Right ventricle myocardium inferior (tissue), 1 donor: ENCODE results near the gene PROSER1. TPM values are rescaled to one million over a fixed set of nuclear protein-coding genes. Genes with fewer than 3 reads are reported as not detected.
"Not testable (repeated sequence)": the region's sequence is repeated elsewhere in the genome, so short reads cannot be mapped to it uniquely, and the experiment has no call there.

Experiments
- ATAC-seq: fragments of 200-7000 bp; cut with Tn5 transposase; one replicate; pipeline ENCODE4 v1.9.1; 2020; ENCODE audit warnings: mild to moderate bottlenecking, moderate library complexity
- DNase-seq: peaks from one replicate; pipeline ENCODE4 v3.0.0; 2021; ENCODE audit errors: missing footprints
- intact Hi-C: fragments of 100-400 bp; cut with DNase I; formaldehyde crosslinking; loops from one replicate; pipeline ENCODE4 v1.11.0; 2022
- total RNA-seq: library from RNA; stranded (reverse); fragmentation: NEBNext Ultra II Directional; extraction: Animal tissue kit (Norgen Biotek cat#: 25700); gene quantifications from one replicate; pipeline ENCODE4 v1.2.1, GENCODE V29; 2021
- donor health status: DM: no; HTN: yes; CAD: no; lungs with severe emphysema.

PROSER1 gene
- total RNA-seq, 1 donor from 2014 or later: 15.9 TPM

DNA sequence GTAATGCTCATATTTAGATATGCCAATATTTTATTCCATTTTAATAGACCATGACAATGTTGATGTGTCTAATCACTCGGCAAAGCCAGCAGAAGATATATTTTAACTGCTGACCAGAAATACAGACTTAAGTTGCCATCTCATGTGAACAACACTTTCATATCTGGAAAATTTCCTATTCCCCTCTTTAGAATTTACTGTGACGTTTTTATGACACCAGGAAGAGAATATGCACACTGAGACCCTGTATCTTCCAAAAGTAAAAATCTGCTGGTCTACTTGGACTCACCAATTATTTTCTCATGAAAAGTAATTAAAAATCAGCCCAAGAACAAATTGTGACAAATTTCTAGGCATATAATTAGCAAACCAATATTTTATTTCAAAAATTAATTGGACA is 2.1 kb downstream of the PROSER1 start:
- intact Hi-C loops: loop anchor here (10.0 kb wide), 1 partner anchor 1739 kb away; the partner anchor contains the start of gene MRPS31
- no peak for ATAC-seq
- DNase-seq: no peak

- ATAC-seq (no peak), DNase-seq (no peak)
- intact Hi-C loops: loop anchor here (10.0 kb wide), 1 partner anchor 1740 kb away; the partner anchor contains the start of gene MRPS31
These were observed 2.7 kb downstream of the PROSER1 start for GRCh38 chr13:39035204-39035603.

GRCh38 chr13:39034085-39034484 is 3.8 kb downstream of the PROSER1 start:
- ATAC-seq: no peak
- DNase-seq: no peak
- intact Hi-C loops: loop anchor here (10.0 kb wide), 1 partner anchor 1741 kb away; the partner anchor contains the start of gene MRPS31

DNA sequence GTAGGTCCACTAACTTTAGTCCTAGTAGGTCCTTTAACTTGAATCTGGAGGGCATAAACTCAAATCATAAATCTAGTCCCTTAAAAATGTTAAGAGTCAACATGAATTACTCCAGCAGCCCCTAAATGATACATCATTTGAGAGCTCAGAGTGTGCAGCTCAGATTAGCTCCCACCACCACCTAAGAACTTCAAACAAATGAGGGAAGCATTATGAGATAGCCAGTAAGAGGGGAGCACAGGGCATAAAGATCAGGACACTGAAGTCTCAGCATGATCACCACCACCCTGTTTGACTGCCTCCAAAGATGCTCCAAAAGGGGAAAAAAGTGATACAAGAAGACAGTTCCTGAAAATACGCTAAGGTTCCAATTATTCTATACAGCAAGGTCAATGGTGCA is 5.7 kb downstream of the PROSER1 start:
- no peak for DNase-seq
- ATAC-seq: no peak
- intact Hi-C loops: loop anchor here (10.0 kb wide), 1 partner anchor 1743 kb away; the partner anchor contains the start of gene MRPS31

- ATAC-seq: peak; percentile 20
These were observed 12.5 kb downstream of the PROSER1 start for GRCh38 chr13:39025433-39025839.

DNA sequence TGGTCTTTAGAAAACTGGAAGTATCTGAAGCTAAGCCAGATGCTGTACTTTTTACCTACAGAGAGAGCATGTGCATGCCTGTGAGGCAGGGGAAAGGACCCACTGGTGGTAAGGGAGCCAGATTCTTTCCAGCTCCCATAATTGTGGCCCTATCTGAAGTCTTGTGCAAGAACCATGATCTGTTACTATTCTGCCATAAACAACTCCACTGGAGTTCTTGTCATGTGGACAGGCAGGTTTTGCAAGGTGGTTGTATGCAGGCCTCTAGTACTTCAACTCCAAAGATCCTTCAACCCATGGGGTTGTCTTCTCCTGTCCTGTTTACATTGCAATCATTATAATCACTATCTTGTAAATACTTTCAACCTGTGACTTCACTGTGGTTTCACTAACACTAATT is 14.1 kb downstream of the PROSER1 start:
- intact Hi-C loops: no loop called here
- ATAC-seq: no peak
- no peak for DNase-seq

More at GRCh38 chr13:39025433-39025839, 12.5 kb downstream of the PROSER1 start:
- DNase-seq: no peak
- intact Hi-C loops: no loop called here

DNA sequence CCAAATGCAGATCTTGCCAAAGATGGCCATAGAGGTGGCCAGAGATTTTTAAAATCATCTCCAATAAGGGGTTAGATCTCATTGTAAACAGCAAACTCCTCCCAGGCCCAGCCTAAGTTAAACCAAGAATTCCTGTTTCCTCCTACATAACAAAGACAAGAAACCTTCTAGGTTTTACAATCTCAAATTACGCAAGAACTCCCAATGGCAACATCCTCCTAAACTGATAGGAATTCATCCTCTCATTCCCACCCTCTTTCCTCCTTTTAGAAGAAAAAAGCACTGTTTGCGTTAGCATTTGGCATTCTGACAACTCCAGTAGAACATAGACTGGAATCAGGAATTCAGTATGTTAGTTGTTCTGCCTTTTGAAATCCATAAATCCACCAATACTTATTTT is 14.6 kb downstream of the PROSER1 start:
- DNase-seq (no peak), ATAC-seq (no peak)
- intact Hi-C loops: no loop called here

DNA sequence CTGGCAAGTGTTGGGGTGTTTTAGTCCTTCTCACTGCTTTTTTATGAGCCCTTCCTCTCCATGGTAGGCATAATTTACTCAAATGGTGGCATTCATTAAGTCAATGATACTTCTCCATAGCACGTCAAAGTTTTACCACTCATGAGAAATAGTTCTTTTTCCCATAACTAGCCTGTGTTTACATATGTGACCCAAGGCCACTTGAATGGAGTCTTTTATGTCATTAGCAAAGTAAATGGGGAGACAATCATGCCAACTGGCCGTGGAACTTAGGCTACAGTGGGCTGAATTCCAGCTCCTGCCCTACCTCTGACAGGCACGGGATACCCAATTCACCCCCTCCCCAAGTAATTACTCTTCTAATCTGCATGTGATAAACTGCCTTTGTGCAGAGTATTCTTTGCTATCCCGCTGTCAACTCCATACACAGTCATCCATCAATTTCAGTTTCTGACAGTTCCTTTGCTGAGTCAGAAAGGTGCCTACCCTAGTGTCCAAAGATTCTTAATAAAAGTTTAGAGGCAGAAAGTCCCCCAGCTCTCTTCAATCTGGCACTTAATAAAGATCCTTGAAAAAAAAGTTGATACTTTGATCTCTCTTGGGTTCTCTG is 16.9 kb downstream of the PROSER1 start:
- intact Hi-C loops: no loop called here
- DNase-seq (no peak), ATAC-seq (no peak)

GRCh38 chr13:39016787-39017186 is 21.1 kb downstream of the PROSER1 start:
- intact Hi-C loops: no loop called here
- ATAC-seq (peak; percentile 20), DNase-seq (no peak)

- ATAC-seq (no peak), DNase-seq (no peak)
- intact Hi-C loops: no loop called here
These were observed 21.8 kb downstream of the PROSER1 start for GRCh38 chr13:39016087-39016486.

DNA sequence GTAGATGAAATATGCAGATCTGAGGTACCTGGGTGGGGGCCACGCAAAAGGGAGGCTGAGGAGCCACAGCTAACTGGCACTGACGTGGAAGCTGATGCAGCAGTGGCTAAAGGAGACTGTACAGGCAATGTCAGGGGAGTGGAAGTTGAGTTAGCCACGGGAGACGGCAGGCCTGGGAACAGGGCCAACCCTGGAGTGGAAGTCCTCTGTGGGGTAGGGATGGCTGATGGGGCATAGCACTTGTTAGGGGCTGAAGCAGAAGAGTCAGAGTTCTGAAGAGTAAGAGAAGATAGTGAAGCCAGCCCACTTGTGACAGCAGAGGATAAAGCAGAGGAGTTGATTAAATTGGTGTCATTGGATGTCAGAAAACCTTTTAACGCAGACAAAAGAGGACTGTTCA is 24.4 kb downstream of the PROSER1 start:
- no peak for DNase-seq
- intact Hi-C loops: no loop called here
- no peak for ATAC-seq

DNA sequence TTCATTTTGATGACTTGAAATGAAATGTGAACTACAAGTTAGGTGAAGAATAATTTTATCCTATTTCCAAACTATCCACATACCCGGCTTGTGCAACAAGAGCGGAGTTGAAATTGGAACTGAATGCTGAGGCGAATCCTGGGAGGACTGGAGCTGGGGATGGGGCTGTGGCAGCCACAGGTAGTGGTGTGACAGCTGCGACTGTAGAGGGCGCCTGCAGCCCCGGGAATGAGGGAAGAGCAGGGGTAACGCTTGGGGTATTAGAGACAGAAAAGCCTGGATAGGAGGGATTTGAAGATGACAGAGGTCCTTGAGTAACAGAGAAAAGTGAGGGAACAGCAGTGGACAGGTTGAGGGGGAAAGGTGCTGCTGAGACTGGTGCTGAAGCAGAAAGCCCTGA is 25.3 kb downstream of the PROSER1 start:
- ATAC-seq: no peak
- intact Hi-C loops: no loop called here
- DNase-seq: no peak

DNA sequence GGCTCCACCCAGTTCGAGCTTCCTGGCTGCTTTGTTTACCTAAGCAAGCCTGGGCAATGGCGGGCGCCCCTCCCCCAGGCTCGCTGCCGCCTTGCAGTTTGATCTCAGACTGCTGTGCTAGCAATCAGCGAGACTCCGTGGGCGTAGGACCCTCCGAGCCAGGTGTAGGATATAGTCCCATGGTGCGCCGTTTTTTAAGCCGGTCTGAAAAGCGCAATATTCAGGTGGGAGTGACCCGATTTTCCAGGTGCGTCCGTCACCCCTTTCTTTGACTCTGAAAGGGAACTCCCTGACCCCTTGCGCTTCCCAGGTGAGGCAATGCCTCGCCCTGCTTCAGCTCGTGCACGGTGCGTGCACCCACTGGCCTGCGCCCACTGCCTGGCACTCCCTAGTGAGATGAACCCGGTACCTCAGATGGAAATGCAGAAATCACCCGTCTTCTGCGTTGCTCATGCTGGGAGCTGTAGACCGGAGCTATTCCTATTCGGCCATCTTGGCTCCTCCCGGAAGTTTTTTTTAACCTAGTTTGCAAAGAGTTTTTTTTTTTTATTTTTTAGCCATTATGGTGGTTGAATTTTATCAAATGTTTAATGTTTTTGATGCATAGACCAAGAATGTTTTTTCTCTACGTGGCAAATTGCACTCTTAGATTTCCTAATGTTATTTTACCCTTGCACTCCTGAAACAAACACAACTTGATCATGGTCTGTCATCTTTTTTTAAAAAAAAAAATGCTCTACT is 31.3 kb downstream of the PROSER1 start:
- ATAC-seq, intact Hi-C loops, DNase-seq: not testable (repeated sequence)

GRCh38 chr13:38998739-38999138 is 39.1 kb downstream of the PROSER1 start:
- intact Hi-C loops: no loop called here
- ATAC-seq (no peak), DNase-seq (no peak)

DNA sequence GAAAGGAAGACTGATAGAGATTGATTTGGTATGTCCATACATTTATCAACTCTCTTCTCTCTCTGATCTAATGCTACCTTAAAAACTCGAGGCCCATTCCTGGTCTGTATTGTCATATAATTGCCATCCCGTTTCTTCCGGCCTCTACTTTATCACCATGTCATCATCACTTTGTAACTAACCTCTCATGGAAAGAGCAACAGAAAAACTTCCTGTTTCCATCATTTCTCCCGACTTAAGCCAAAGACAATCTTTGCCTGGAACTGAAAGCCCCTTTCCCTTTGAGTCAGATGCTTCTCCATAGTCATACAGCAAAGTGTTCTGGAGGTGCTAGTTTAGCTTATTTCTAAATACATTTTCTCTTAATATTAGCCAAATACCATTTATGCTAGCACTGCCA is 44.5 kb downstream of the PROSER1 start:
- no peak for ATAC-seq

GRCh38 chr13:38990693-38991092 is 47.2 kb downstream of the PROSER1 start, which contains the start of gene STOML3:
Gene STOML3 (minus strand): TSS chr13:38990831. CDS start chr13:38990721, 110 bp downstream.
- intact Hi-C loops: no loop called here
- no peak for DNase-seq
- no peak for ATAC-seq

More for the DNA sequence above, 44.5 kb downstream of the PROSER1 start:
- no peak for DNase-seq
- intact Hi-C loops: no loop called here

DNA sequence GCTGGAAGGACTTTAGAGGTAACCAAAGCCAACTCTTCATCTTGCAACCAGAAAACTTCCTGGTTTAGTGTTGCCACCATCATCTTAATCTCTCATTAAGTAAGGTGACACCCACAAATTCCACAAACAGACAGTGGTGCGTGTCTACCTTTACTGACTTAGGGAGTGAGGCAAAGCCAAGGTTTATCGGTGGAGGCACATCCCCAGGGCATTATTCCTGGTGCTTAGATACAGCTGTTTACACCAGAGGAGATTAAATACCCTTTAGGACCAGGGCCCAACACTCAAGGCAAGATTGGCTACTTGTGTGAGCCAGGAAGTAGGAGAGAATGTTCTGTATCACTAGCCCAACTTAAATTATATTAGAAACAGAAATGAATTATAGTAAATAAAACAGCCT is 56.8 kb downstream of the PROSER1 start:
- DNase-seq (no peak), ATAC-seq (no peak)
- intact Hi-C loops: no loop called here

DNA sequence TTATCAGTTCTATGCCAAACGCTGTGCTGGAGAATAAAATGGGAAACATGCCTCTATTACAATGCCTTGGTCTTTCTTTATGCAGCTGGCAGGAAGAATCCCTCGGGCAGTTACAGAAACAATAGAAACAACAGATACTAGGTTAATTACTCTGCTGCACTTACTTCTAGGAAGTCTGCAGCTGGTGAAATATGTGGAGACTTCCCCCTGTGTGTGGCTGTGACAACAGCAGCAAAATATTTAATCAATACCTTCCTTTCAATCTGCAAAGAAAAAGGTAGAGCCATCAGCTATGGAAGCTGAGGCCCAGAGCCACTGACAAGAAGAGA is 57.2 kb downstream of the PROSER1 start:
- DNase-seq (no peak), ATAC-seq (no peak)
- intact Hi-C loops: no loop called here

- ATAC-seq (peak; percentile 97), DNase-seq (peak; percentile 77)
- intact Hi-C loops: no loop called here
These were observed 57.8 kb downstream of the PROSER1 start for GRCh38 chr13:38979891-38980749.
